H9 (cell line): ENCODE data around the gene BACH2. TPM values are rescaled to one million over a fixed set of nuclear protein-coding genes. Genes with fewer than 3 reads are reported as not detected.

Experiments
- DNase-seq: peaks from one replicate; pipeline ENCODE4 v3.0.0-alpha.2; 2017
- H2AFZ ChIP-seq: one replicate; pipeline ENCODE4 v1.6.1; 2013; ENCODE audit warnings: mild to moderate bottlenecking, low read length, control low read depth, moderate library complexity
- H2AK5ac ChIP-seq: 2 replicates; pipeline ENCODE4 v1.6.1; 2013; ENCODE audit warnings: low read length, control low read depth, mixed read lengths; ENCODE audit not compliant: insufficient read length
- H2BK120ac ChIP-seq: one replicate; pipeline ENCODE4 v1.6.1; 2013; ENCODE audit warnings: low read depth, mild to moderate bottlenecking, low read length, control low read depth, inconsistent platforms; ENCODE audit not compliant: poor library complexity, severe bottlenecking
- H2BK12ac ChIP-seq: 2 replicates; pipeline ENCODE4 v1.6.1; 2013; ENCODE audit warnings: low read length, control low read depth, mixed read lengths, low read depth; ENCODE audit not compliant: insufficient read length
- H2BK15ac ChIP-seq: 2 replicates; pipeline ENCODE4 v1.6.1; 2013; ENCODE audit warnings: low read depth, low read length, control low read depth
- H2BK20ac ChIP-seq: one replicate; pipeline ENCODE4 v1.6.1; 2013; ENCODE audit warnings: low read depth, mild to moderate bottlenecking, low read length, control low read depth, inconsistent platforms; ENCODE audit not compliant: poor library complexity, severe bottlenecking
- H2BK5ac ChIP-seq: 2 replicates; pipeline ENCODE4 v1.6.1; 2013; ENCODE audit warnings: low read length, control low read depth, mixed read lengths; ENCODE audit not compliant: insufficient read length
- H3K14ac ChIP-seq: 2 replicates; pipeline ENCODE4 v1.6.1; 2013; ENCODE audit warnings: low read length, control low read depth; ENCODE audit not compliant: insufficient read depth
- H3K18ac ChIP-seq: 2 replicates; pipeline ENCODE4 v1.6.1; 2013; ENCODE audit warnings: low read depth, mild to moderate bottlenecking, mixed read lengths, low read length, control low read depth; ENCODE audit not compliant: insufficient read length
- H3K23ac ChIP-seq: 2 replicates; pipeline ENCODE4 v1.6.1; 2013; ENCODE audit warnings: low read length, control low read depth, mixed read lengths, low read depth; ENCODE audit not compliant: insufficient read length
- H3K23me2 ChIP-seq: 2 replicates; pipeline ENCODE4 v1.6.1; 2013; ENCODE audit warnings: low read depth, mild to moderate bottlenecking, mixed read lengths, low read length, control low read depth; ENCODE audit not compliant: insufficient read length, poor library complexity, severe bottlenecking
- H3K27ac ChIP-seq: 2 replicates; pipeline ENCODE4 v1.5.1; 2013; ENCODE audit warnings: low read length, control low read depth, mixed read lengths, low read depth; ENCODE audit not compliant: insufficient read length
- H3K27me3 ChIP-seq: 2 replicates; pipeline ENCODE4 v1.6.1; 2013; ENCODE audit warnings: low read length, control low read depth, inconsistent platforms; ENCODE audit not compliant: insufficient read depth
- H3K4ac ChIP-seq: 2 replicates; pipeline ENCODE4 v1.6.1; 2013; ENCODE audit warnings: low read depth, mild to moderate bottlenecking, control low read depth, inconsistent platforms, low read length, moderate library complexity
- H3K4me1 ChIP-seq: 2 replicates; pipeline ENCODE4 v1.6.1; 2013; ENCODE audit warnings: low read length, control low read depth, inconsistent platforms; ENCODE audit not compliant: insufficient read depth
- H3K4me2 ChIP-seq: 2 replicates; pipeline ENCODE4 v1.6.1; 2013; ENCODE audit warnings: low read length, control low read depth, mixed read lengths; ENCODE audit not compliant: insufficient read length, insufficient read depth
- H3K56ac ChIP-seq: 2 replicates; pipeline ENCODE4 v1.6.1; 2013; ENCODE audit warnings: low read depth, mild to moderate bottlenecking, mixed read lengths, low read length, control low read depth; ENCODE audit not compliant: insufficient read length
- H3K79me1 ChIP-seq: 2 replicates; pipeline ENCODE4 v1.6.1; 2013; ENCODE audit warnings: low read depth, mild to moderate bottlenecking, moderate library complexity, low read length, control low read depth, inconsistent platforms; ENCODE audit not compliant: insufficient read depth, poor library complexity, severe bottlenecking
- H3K79me2 ChIP-seq: 2 replicates; pipeline ENCODE4 v1.6.1; 2013; ENCODE audit warnings: low read length, control low read depth, inconsistent platforms; ENCODE audit not compliant: insufficient read depth
- H3K9ac ChIP-seq: 2 replicates; pipeline ENCODE4 v1.6.1; 2013; ENCODE audit warnings: low read length, control low read depth, mixed read lengths; ENCODE audit not compliant: insufficient read length; ENCODE audit errors: extremely low read depth
- H3K9me3 ChIP-seq: one replicate; pipeline ENCODE4 v1.6.1; 2013; ENCODE audit warnings: low read depth, low read length, inconsistent platforms; ENCODE audit not compliant: control insufficient read depth
- H3T11ph ChIP-seq: one replicate; pipeline ENCODE4 v1.6.1; 2013; ENCODE audit warnings: mild to moderate bottlenecking, low read length, control low read depth, inconsistent platforms
- H4K20me1 ChIP-seq: one replicate; pipeline ENCODE4 v1.6.1; 2013; ENCODE audit not compliant: control insufficient read depth, insufficient read length, insufficient read depth
- H4K5ac ChIP-seq: 2 replicates; pipeline ENCODE4 v1.6.1; 2013; ENCODE audit warnings: low read depth, mild to moderate bottlenecking, mixed read lengths, low read length, control low read depth; ENCODE audit not compliant: insufficient read length
- H4K8ac ChIP-seq: replicated peaks from 2 replicates; pipeline ENCODE4 v1.6.1; 2013; ENCODE audit warnings: low read length, control low read depth, mixed read lengths, low read depth; ENCODE audit not compliant: insufficient read length
- H4K91ac ChIP-seq: 2 replicates; pipeline ENCODE4 v1.6.1; 2013; ENCODE audit warnings: low read depth, mild to moderate bottlenecking, moderate library complexity, mixed read lengths, low read length, control low read depth; ENCODE audit not compliant: insufficient read length
- H3K27ac Mint-ChIP-seq, 3 experiments: 2 replicates in 2 of 3; 3 replicates in 1 of 3; pipeline ENCODE4 v1.8.0; 2020 to 2021; ENCODE audit warnings: mixed read lengths in 3 of 3, mild to moderate bottlenecking in 1 of 3, moderate library complexity in 1 of 3
- H3K27me3 Mint-ChIP-seq: 2 replicates; pipeline ENCODE4 v1.8.0; 2021; ENCODE audit warnings: low read depth, mild to moderate bottlenecking, moderate library complexity, mixed read lengths
- H3K36me3 Mint-ChIP-seq, 3 experiments: 2 replicates in 2 of 3; 3 replicates in 1 of 3; pipeline ENCODE4 v1.8.0; 2020 to 2021; ENCODE audit warnings: low read depth in 3 of 3, mixed read lengths in 3 of 3; ENCODE audit not compliant: insufficient read depth in 1 of 3
- H3K4me1 Mint-ChIP-seq, 2 experiments: 2 replicates each; pipeline ENCODE4 v1.8.0; 2020; ENCODE audit warnings: mixed read lengths in 2 of 2
- H3K4me3 Mint-ChIP-seq, 2 experiments: 2 replicates in 1 of 2; 3 replicates in 1 of 2; pipeline ENCODE4 v1.8.0; 2020 to 2021; ENCODE audit warnings: mild to moderate bottlenecking in 2 of 2, mixed read lengths in 2 of 2, moderate library complexity in 1 of 2
- H3K9me3 Mint-ChIP-seq, 2 experiments: 2 replicates in 1 of 2; 3 replicates in 1 of 2; pipeline ENCODE4 v1.8.0; 2020; ENCODE audit warnings: mild to moderate bottlenecking in 2 of 2, mixed read lengths in 2 of 2, moderate library complexity in 1 of 2
- CTCF ChIP-seq: fragments of 200-600 bp; sonication (generic); conservative IDR thresholded peaks from 3 replicates; pipeline ENCODE4 v1.8.0; 2021; ENCODE audit warnings: antibody characterized with exemption, mild to moderate bottlenecking
- WGBS: extraction: QIAGEN DNeasy Blood & Tissue Kit; methylation state at CpG from one replicate; pipeline ENCODE4 v1.1.7; 2013; ENCODE audit warnings: missing lambda C conversion rate, low lambda C conversion rate, mixed read lengths; ENCODE audit not compliant: insufficient read length; ENCODE audit errors: extremely low coverage; 5-methylcytosine and 5-hydroxymethylcytosine counted together
- total RNA-seq: library from RNA; stranded (reverse); gene quantifications from 2 replicates; pipeline ENCODE4 v1.2.1, GENCODE V29; 2021

The BACH2 gene
- total RNA-seq, 1 experiment from 2014 or later: 2.0 TPM

GRCh38 chr6:90289902-90290301 is 6.7 kb downstream of the BACH2 start:
- peaks cover 4% of the 10 kb centered on the region; the same call in 1 of the 2 replicates for H3K4me1 ChIP-seq
- Mint-ChIP-seq H3K4me3 (no peak overlapping the region), H3K9me3 (no peaks in the 10 kb centered on the region), H3K27me3 (peaks cover 35% of the 10 kb centered on the region), H3K27ac (no peak overlapping the region), H3K36me3 (peaks cover 0 to 3% (median 0%) of the 10 kb centered on the region in 3 experiments; a peak in 1 of 7 replicates), H3K4me1 (peaks cover 37 to 47% of the 10 kb centered on the region in 2 experiments)
- no peak overlapping the region for H2BK12ac ChIP-seq
- no peak overlapping the region for H2AK5ac ChIP-seq
- H3K4me2 ChIP-seq: no peak overlapping the region
- H2BK5ac ChIP-seq: no peak overlapping the region
- no peak overlapping the region for H3K23ac ChIP-seq
- H3K4ac ChIP-seq: no peak overlapping the region
- H4K91ac ChIP-seq: no peak overlapping the region
- H2BK15ac ChIP-seq: no peak overlapping the region
- no peak overlapping the region for H4K8ac ChIP-seq
- WGBS: no CpG with 5 or more reads among the region's 1 CpG
- no peak overlapping the region for H3K27ac ChIP-seq
- H3K9me3 ChIP-seq: no peaks in the 10 kb centered on the region
- no peak overlapping the region for H2BK120ac ChIP-seq
- TF ChIP-seq CTCF: no peak
- H3K23me2 ChIP-seq: peaks cover under 1% of the 10 kb centered on the region
- no peak overlapping the region for H3K14ac ChIP-seq
- no peaks in the 10 kb centered on the region for H3K79me2 ChIP-seq
- no peak for DNase-seq
- no peak overlapping the region for H2BK20ac ChIP-seq
- H2AFZ ChIP-seq: no peak overlapping the region
- H3K18ac ChIP-seq: no peak overlapping the region
- H4K5ac ChIP-seq: no peak overlapping the region
- no peak overlapping the region for H3K9ac ChIP-seq
- H3K27me3 ChIP-seq: peaks cover 12% of the 10 kb centered on the region; the same call in 1 of the 2 replicates
- H3T11ph ChIP-seq: no peak overlapping the region
- no peaks in the 10 kb centered on the region for H3K79me1 ChIP-seq
- no peaks in the 10 kb centered on the region for H4K20me1 ChIP-seq
- H3K56ac ChIP-seq: no peak overlapping the region
